GM12878 (cell line): ENCODE measurements around the gene IL1RAP. TPM values are rescaled to one million over a fixed set of nuclear protein-coding genes. Genes with fewer than 3 reads are reported as not detected.

Experiments used
- ATAC-seq: fragments of 200-7000 bp; cut with Tn5 transposase; 3 replicates; pipeline ENCODE4 v1.9.1; 2020; ENCODE audit warnings: mild to moderate bottlenecking, moderate library complexity
- BruUV-seq: library from RNA; stranded (reverse); fragments of 400-500 nt; replicated peaks from 2 replicates; lab custom pipeline; 2021; lab: Mats Ljungman, UMichigan
- CTCF ChIA-PET: fragments of 300-600 bp; sonication (Branson Sonifier 250); formaldehyde crosslinking; extraction: SDS; loops from one replicate; lab custom pipeline; 2021; ENCODE audit warnings: inconsistent platforms; lab: Yijun Ruan, JAX
- POLR2A ChIA-PET: fragments of 350-600 bp; formaldehyde crosslinking; extraction: SDS; loops from one replicate; lab custom pipeline; 2021; ENCODE audit warnings: inconsistent platforms; lab: Charles Lee
- RAD21 ChIA-PET: fragments of 300-600 bp; sonication (Branson Sonifier 250); formaldehyde crosslinking; loops from one replicate; lab custom pipeline; 2023; ENCODE audit warnings: antibody characterized with exemption; ENCODE audit not compliant: unreplicated experiment; lab: Charles Lee
- SMC1A ChIA-PET: fragments of 300-600 bp; sonication (Branson Sonifier 250); formaldehyde crosslinking; loops from one replicate; lab custom pipeline; 2023; ENCODE audit not compliant: unreplicated experiment, uncharacterized antibody; lab: Charles Lee
- DNase-seq: peaks from one replicate; pipeline ENCODE4 v3.0.0-alpha.2; 2011; ENCODE audit warnings: low read depth, low spot score
- FAIRE-seq: peaks from 3 replicates; lab custom pipeline; 2011; peaks lifted over from hg19 to GRCh38; lab: Jason Lieb, UNC
- H2AFZ ChIP-seq: 2 replicates; pipeline ENCODE4 v1.6.0; 2011; ENCODE audit warnings: low read depth, low read length, control low read depth; ENCODE audit not compliant: control insufficient read depth
- H3K27ac ChIP-seq: 2 replicates; pipeline ENCODE4 v1.5.1; 2011; ENCODE audit warnings: control low read depth; ENCODE audit not compliant: control insufficient read depth, insufficient read depth
- H3K27me3 ChIP-seq, 2 experiments: replicated peaks in 1 of 2; 2 replicates each; pipeline versions ENCODE4 v1.6.0 to v1.6.1; 2011; ENCODE audit warnings: low read length in 1 of 2; ENCODE audit not compliant: control insufficient read depth in 2 of 2, insufficient read depth in 2 of 2
- H3K36me3 ChIP-seq, 2 experiments: 2 replicates each; pipeline ENCODE4 v1.5.1; 2011; ENCODE audit warnings: low read length in 1 of 2; ENCODE audit not compliant: control insufficient read depth in 2 of 2, insufficient read depth in 2 of 2
- H3K4me1 ChIP-seq: 2 replicates; pipeline ENCODE4 v1.6.1; 2011; ENCODE audit warnings: mild to moderate bottlenecking, low read length, moderate library complexity, mixed read lengths; ENCODE audit not compliant: control insufficient read depth, insufficient read depth
- H3K4me2 ChIP-seq: 2 replicates; pipeline ENCODE4 v1.6.0; 2011; ENCODE audit warnings: control low read depth; ENCODE audit not compliant: control insufficient read depth, insufficient read depth
- H3K4me3 ChIP-seq: fragments of 200-600 bp; sonication (generic); 2 replicates; pipeline ENCODE4 v1.5.1; 2016
- H3K79me2 ChIP-seq: 2 replicates; pipeline ENCODE4 v1.6.0; 2011; ENCODE audit warnings: low read length; ENCODE audit not compliant: control insufficient read depth, insufficient read depth
- H3K9ac ChIP-seq: 2 replicates; pipeline ENCODE4 v1.8.0; 2011; ENCODE audit warnings: low read length, control low read depth, mixed read lengths; ENCODE audit not compliant: control insufficient read depth, insufficient read depth
- H3K9me3 ChIP-seq: replicated peaks from 3 replicates; pipeline ENCODE4 v1.5.1; 2011; ENCODE audit warnings: mild to moderate bottlenecking, low read length; ENCODE audit not compliant: control insufficient read depth, insufficient read depth
- H4K20me1 ChIP-seq: 2 replicates; pipeline ENCODE4 v1.6.0; 2011; ENCODE audit not compliant: control insufficient read depth, insufficient read depth
- EZH2 ChIP-seq: IDR thresholded peaks from 2 replicates; pipeline ENCODE4 v1.6.1; 2012; ENCODE audit warnings: low read depth, mild to moderate bottlenecking, control low read depth, inconsistent platforms, low read length, borderline replicate concordance; ENCODE audit not compliant: control insufficient read depth
- HDAC6 ChIP-seq: fragments of 200-600 bp; sonication (generic); IDR thresholded peaks from one replicate; pipeline ENCODE4 v1.8.0; 2017; ENCODE audit warnings: antibody characterized with exemption; ENCODE audit not compliant: unreplicated experiment
- MTA3 ChIP-seq: IDR thresholded peaks from 2 replicates; pipeline ENCODE4 v1.6.1; 2012; ENCODE audit warnings: low read length, inconsistent platforms, borderline replicate concordance
- RAD51 ChIP-seq: fragments of 450-650 bp; IDR thresholded peaks from 2 replicates; pipeline ENCODE4 v1.6.1; 2016; ENCODE audit warnings: moderate library complexity, mild to moderate bottlenecking, inconsistent platforms
- RBBP5 ChIP-seq: fragments of 200-600 bp; sonication (generic); conservative IDR thresholded peaks from 2 replicates; pipeline ENCODE4 v1.6.1; 2016
- SMARCA5 ChIP-seq: fragments of 450-650 bp; IDR thresholded peaks from 2 replicates; pipeline ENCODE4 v1.6.1; 2017; ENCODE audit warnings: mild to moderate bottlenecking
- SREBF2 ChIP-seq: IDR thresholded peaks from 2 replicates; pipeline ENCODE4 v1.6.1; 2012; ENCODE audit warnings: mild to moderate bottlenecking, low read length
- SUPT20H ChIP-seq: IDR thresholded peaks from 2 replicates; pipeline ENCODE4 v1.6.1; 2011; ENCODE audit warnings: low read depth, mild to moderate bottlenecking, low read length, moderate library complexity, borderline replicate concordance; ENCODE audit not compliant: control insufficient read depth
- YBX1 ChIP-seq: fragments of 450-650 bp; IDR thresholded peaks from 2 replicates; pipeline ENCODE4 v1.6.1; 2016; ENCODE audit warnings: antibody characterized with exemption
- WGBS: methylation state at CpG from one replicate; pipeline ENCODE4 v1.1.6; 2016; ENCODE audit warnings: low lambda C conversion rate; ENCODE audit not compliant: insufficient replicate concordance, insufficient coverage; ENCODE audit errors: missing lambda C conversion rate; 5-methylcytosine and 5-hydroxymethylcytosine counted together
- in situ Hi-C: fragments of 300-500 bp; cut with MboI; formaldehyde crosslinking; loops from 9 replicates; pipeline ENCODE4 v1.14.3; 2018; ENCODE audit warnings: mixed read lengths
- intact Hi-C: fragments of 100-400 bp; cut with micrococcal nuclease; formaldehyde crosslinking; loops from one replicate; pipeline ENCODE4 v1.14.2; 2022; ENCODE audit not compliant: unreplicated experiment
- polyA plus RNA-seq, 11 experiments: library from polyadenylated mRNA; depleted of rRNA in 4 of 11; unstranded in 6 of 11; stranded (reverse) in 5 of 11; fragments of >200 nt; fragmentation: Nextera tagmentation in 4 of 11; fragmentation: Illumina TruSeq in 1 of 11; extraction: Ambion mirVana in 4 of 11; extraction: Trizol in 1 of 11; gene quantifications; 1 replicate in 1 of 11; 2 replicates in 10 of 11; pipeline versions ENCODE4 v1.2.1 to v1.2.3, GENCODE V29; 2011 to 2016; ENCODE audit warnings: inconsistent platforms in 2 of 11, missing spikeins in 2 of 11, low read depth in 1 of 11
- total RNA-seq, 4 experiments: library from RNA; depleted of rRNA in 3 of 4; stranded (reverse); fragments of >200 nt in 3 of 4; fragmentation: Illumina TruSeq in 1 of 4; extraction: Trizol in 1 of 4; gene quantifications; 2 replicates each; pipeline versions ENCODE4 v1.2.1 to v1.2.3, GENCODE V29; 2013 to 2021

Gene IL1RAP
- total and polyA plus RNA-seq, 10 of the 15 experiments (the other 5 are each of a cell fraction or from before 2014, with no cell fraction given): 0.17 to 1.0 (median 0.44) TPM; not detected in 1

GRCh38 chr3:190575437-190576185, 61.7 kb downstream of the IL1RAP start:
- no TSS peak for BruUV-seq
- no peaks in the 10 kb centered on the region for H3K27me3 ChIP-seq
- FAIRE-seq (no peak), DNase-seq (no peak), ATAC-seq (no peak)
- RAD21 ChIA-PET: no interaction called here
- no peak overlapping the region for H3K9ac ChIP-seq
- POLR2A ChIA-PET: no interaction called here
- CTCF ChIA-PET: no interaction called here
- no peak for TF ChIP-seq MTA3
- TF ChIP-seq RBBP5: no peak
- WGBS: 66% methylated on average over 7 of the region's 7 CpGs
- in situ Hi-C loops: no loop called here
- intact Hi-C loops: no loop called here
- no peak overlapping the region for H3K4me3 ChIP-seq
- H3K4me2 ChIP-seq: no peak overlapping the region
- no peaks in the 10 kb centered on the region for H3K9me3 ChIP-seq
- H3K79me2 ChIP-seq: no peaks in the 10 kb centered on the region
- no peak overlapping the region for H3K27ac ChIP-seq
- H3K4me1 ChIP-seq: no peaks in the 10 kb centered on the region
- no peak overlapping the region for H2AFZ ChIP-seq
- H3K36me3 ChIP-seq: no peaks in the 10 kb centered on the region
- SMC1A ChIA-PET: no interaction called here
- no peaks in the 10 kb centered on the region for H4K20me1 ChIP-seq

- Histone ChIP-seq H3K36me3 (no peaks in the 10 kb centered on the region), H3K4me1 (no peaks in the 10 kb centered on the region), H3K79me2 (no peaks in the 10 kb centered on the region), H2AFZ (no peak overlapping the region), H3K9me3 (no peaks in the 10 kb centered on the region), H3K4me2 (no peak overlapping the region), H3K27me3 (no peaks in the 10 kb centered on the region), H3K4me3 (no peak overlapping the region), H3K9ac (no peak overlapping the region), H4K20me1 (no peaks in the 10 kb centered on the region), H3K27ac (no peak overlapping the region)
- ChIA-PET SMC1A (no interaction called here), POLR2A (no interaction called here), CTCF (interaction anchor here (0.6 kb wide), 1 partner anchor 1088 kb away, joined by 3 read pairs; no protein-coding TSS in a partner anchor), RAD21 (no interaction called here)
- intact Hi-C loops: no loop called here
- ATAC-seq (no peak), DNase-seq (no peak), FAIRE-seq (no peak)
- WGBS: 1% methylated on average over 4 of the region's 4 CpGs
- no TSS peak for BruUV-seq
- TF ChIP-seq EZH2 (no peak), SMARCA5 (no peak), YBX1 (no peak), RAD51 (no peak), SREBF2 (no peak), SUPT20H (no peak), RBBP5 (no peak), HDAC6 (no peak)
- in situ Hi-C loops: no loop called here
Observed at GRCh38 chr3:190577225-190577624, 63.3 kb downstream of the IL1RAP start.
